Measurements from ENCODE around the gene HK1. TPM values are rescaled to one million over a fixed set of nuclear protein-coding genes. Genes with fewer than 3 reads are reported as not detected.

The HK1 gene
- total RNA-seq, 4 donors from 2014 or later, result 130 to 189 (median 142) TPM

DNA sequence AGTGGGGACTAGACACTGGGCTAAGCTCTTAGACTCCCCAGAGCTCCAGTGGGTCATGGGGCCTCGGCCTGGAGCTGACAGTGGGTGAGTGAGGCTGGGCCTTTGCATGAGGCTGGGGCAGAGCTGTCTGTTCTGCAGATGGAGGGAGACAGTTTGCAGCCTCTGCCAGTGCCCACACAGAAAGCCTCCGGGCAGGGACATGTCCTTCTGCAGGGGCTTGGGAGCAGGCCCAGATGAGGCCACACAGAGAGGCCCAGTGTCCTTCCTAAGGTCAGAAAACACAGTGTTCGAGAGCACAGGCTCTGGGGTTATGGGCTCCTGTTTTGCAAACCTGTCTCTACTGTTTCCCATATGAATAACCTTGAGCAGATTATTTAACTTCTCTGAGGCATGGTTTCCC, 25.1 kb upstream of the HK1 start:
- Histone ChIP-seq H3K27ac (no peak overlapping the region), H3K36me3 (no peaks in the 10 kb centered on the region), H3K27me3 (no peaks in the 10 kb centered on the region), H3K9me3 (no peaks in the 10 kb centered on the region), H3K4me3 (no peak overlapping the region), H3K4me1 (no peaks in the 10 kb centered on the region)
- no peak for DNase-seq
- intact Hi-C loops (cut with DNase I), result no loop called here
- 0 to 89% methylated on average over 1 to 3 of the region's 3 CpGs for WGBS, 2 donors
- no peak for TF ChIP-seq POLR2A (IDR thresholded peaks at IDR 0.05)
- TF ChIP-seq, protein P1, sequence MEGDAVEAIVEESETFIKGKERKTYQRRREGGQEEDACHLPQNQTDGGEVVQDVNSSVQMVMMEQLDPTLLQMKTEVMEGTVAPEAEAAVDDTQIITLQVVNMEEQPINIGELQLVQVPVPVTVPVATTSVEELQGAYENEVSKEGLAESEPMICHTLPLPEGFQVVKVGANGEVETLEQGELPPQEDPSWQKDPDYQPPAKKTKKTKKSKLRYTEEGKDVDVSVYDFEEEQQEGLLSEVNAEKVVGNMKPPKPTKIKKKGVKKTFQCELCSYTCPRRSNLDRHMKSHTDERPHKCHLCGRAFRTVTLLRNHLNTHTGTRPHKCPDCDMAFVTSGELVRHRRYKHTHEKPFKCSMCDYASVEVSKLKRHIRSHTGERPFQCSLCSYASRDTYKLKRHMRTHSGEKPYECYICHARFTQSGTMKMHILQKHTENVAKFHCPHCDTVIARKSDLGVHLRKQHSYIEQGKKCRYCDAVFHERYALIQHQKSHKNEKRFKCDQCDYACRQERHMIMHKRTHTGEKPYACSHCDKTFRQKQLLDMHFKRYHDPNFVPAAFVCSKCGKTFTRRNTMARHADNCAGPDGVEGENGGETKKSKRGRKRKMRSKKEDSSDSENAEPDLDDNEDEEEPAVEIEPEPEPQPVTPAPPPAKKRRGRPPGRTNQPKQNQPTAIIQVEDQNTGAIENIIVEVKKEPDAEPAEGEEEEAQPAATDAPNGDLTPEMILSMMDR (IDR thresholded peaks at IDR 0.05), result no peak

DNA sequence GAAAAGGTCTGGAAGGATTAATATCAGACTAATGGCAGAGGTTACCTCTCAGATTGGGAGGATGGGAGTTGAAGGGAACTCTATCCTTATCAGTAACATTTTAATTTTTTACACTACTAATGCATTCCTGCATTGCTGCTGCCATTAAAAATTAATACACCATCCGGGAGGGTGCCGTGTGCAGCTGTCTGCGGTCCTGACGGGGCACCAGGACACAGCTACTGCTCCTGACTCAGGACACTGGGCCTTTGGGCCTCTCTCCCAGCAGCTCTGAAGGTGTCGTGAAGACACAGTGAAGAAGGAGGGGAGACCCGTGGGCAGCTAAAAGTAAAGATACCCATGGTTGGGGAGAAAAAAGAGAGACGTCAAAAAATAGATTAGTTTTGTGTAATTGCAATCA, 23.4 kb upstream of the HK1 start:
- intact Hi-C loops (cut with DNase I), result no loop called here
- no peak overlapping the region for H3K27ac ChIP-seq
- no peaks in the 10 kb centered on the region for H3K27me3 ChIP-seq
- no peaks in the 10 kb centered on the region for H3K9me3 ChIP-seq
- H3K4me3 ChIP-seq, result no peak overlapping the region
- no peaks in the 10 kb centered on the region for H3K36me3 ChIP-seq
- no peak for DNase-seq
- WGBS, 2 donors, result 61 to 80% methylated on average over 6 to 7 of the region's 7 CpGs
- no peaks in the 10 kb centered on the region for H3K4me1 ChIP-seq
- TF ChIP-seq, protein P1 (IDR thresholded peaks at IDR 0.05), result no peak
- TF ChIP-seq POLR2A (IDR thresholded peaks at IDR 0.05), result no peak

DNA sequence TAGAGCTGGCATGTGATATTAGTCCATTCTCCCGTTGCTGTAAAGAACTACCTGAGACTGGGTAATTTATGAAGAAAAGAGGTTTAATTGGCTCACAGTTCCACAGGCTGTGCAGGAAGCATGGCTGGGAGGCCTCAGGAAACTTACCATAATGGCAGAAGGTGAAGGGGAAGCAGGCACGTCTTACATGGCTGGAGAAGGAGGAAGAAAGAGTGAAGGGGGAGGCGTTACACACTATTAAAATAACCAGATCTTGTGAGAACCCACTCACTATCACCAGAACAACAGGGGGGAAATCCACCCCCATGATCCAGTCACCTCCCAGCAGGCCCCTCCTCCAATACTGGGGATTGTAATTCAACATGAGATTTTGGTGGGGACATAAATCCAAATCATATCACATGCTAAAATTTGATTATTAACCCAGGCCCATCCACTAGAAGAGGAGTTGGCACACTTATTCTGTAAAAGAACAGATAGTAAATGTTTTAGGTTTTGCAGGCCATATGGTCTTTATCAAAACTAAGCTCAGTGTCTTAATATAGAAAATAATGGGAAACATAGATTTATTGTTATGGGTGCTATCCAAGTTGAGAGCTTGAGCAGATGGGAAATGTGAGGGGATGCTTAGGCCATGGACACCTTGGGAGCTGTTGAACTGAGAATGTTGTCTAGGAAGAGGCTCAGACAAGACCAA, 18.6 kb upstream of the HK1 start:
- no peak for TF ChIP-seq POLR2A (IDR thresholded peaks at IDR 0.05)
- TF ChIP-seq, protein P1 (IDR thresholded peaks at IDR 0.05), result no peak
- no peak for DNase-seq
- no peak overlapping the region for H3K27ac ChIP-seq
- no peaks in the 10 kb centered on the region for H3K4me1 ChIP-seq
- intact Hi-C loops (cut with DNase I), result no loop called here
- H3K27me3 ChIP-seq, result no peaks in the 10 kb centered on the region
- no peaks in the 10 kb centered on the region for H3K9me3 ChIP-seq
- WGBS, 2 donors, result 82% methylated on average over 3 of the region's 3 CpGs
- no peaks in the 10 kb centered on the region for H3K36me3 ChIP-seq
- no peak overlapping the region for H3K4me3 ChIP-seq

DNA sequence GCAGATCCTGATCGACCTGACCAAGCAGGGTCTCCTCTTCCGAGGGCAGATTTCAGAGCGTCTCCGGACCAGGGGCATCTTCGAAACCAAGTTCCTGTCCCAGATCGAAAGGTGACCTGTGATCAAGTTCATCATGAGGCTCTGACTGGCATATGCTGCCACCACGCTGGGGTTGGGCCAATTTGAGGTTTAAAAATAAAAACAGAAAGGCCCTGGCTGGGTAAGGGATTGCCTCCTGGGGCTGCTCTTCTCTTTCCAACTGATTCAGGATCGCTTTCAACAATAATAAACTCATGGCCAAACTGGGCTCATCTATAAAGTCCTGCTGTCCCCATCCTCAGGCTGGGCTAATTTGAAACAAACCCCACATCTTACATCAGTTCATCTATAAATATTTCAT, 17.1 kb upstream of the HK1 start:
- Histone ChIP-seq H3K4me1 (no peaks in the 10 kb centered on the region), H3K36me3 (no peaks in the 10 kb centered on the region), H3K4me3 (no peak overlapping the region), H3K27ac (no peak overlapping the region), H3K27me3 (no peaks in the 10 kb centered on the region), H3K9me3 (no peaks in the 10 kb centered on the region)
- DNase-seq, result no peak
- intact Hi-C loops (cut with DNase I), result no loop called here
- 62 to 90% methylated on average over 2 to 3 of the region's 8 CpGs for WGBS, 2 donors
- no peak for TF ChIP-seq POLR2A (IDR thresholded peaks at IDR 0.05)
- TF ChIP-seq, protein P1 (IDR thresholded peaks at IDR 0.05), result no peak

DNA sequence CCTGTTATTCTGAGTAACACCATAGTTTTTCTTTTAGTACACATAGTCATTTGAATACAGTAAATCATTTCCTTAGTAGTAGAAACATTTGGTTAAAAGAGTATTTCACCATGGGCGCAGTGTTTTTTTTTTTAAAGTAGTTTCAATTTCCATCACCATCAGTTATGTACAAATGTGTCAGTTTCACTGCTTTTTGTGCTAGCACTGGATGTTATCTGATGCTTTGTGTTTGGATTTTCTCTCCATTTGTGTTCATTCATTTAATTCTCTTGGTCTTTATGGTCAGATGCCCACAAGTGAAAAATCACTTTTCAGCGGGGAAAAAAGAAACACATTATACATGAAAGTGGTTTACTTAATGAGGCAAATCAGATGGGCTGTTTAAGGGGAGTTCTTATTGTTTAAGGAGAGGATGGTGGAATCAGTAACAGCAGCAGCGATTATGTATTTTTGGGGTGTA, 16.0 kb upstream of the HK1 start:
- intact Hi-C loops (cut with DNase I), result no loop called here
- H3K27ac ChIP-seq, result no peak overlapping the region
- 57 to 69% methylated on average over 3 of the region's 3 CpGs for WGBS, 2 donors

More for the DNA sequence above, 16.0 kb upstream of the HK1 start:
- no peak for DNase-seq
- Histone ChIP-seq H3K4me1 (no peaks in the 10 kb centered on the region), H3K27me3 (no peaks in the 10 kb centered on the region), H3K4me3 (no peak overlapping the region), H3K36me3 (no peaks in the 10 kb centered on the region), H3K9me3 (no peaks in the 10 kb centered on the region)
- no peak for TF ChIP-seq POLR2A (IDR thresholded peaks at IDR 0.05)
- TF ChIP-seq, protein P1 (IDR thresholded peaks at IDR 0.05), result no peak
